Measurements from ENCODE around the gene SASH1. TPM values are rescaled to one million over a fixed set of nuclear protein-coding genes. Genes with fewer than 3 reads are reported as not detected.

SASH1 gene
- total RNA-seq, 1 experiment from 2014 or later: 33.2 TPM

DNA sequence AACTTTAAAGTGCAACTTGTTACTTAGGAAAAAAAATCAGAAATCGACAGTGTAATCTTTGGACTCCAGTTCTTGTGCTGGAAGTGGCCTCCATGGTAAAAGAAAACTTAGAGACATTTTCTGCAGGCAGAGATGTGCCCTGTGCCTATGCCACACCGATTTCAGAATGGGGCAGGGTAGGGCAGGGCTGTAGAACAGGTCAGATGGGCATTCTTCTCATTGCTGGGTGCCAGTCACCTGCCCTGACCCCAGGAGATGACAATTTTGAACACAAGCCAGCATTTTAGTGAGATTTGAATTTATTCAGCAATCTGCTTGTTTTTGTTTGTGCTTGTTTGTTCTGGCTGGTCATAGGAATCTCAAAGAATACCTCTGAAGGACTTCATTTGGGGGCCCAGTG lies 63.3 kb downstream of the SASH1 start:
- no peaks in the 10 kb centered on the region for H3K79me1 ChIP-seq (ENCODE audit: insufficient read depth, low read depth, low read length, poor library complexity, severe bottlenecking)
- H3K79me2 ChIP-seq (ENCODE audit: insufficient read depth, low read length): no peaks in the 10 kb centered on the region
- no CpG with 5 or more reads among the region's 2 CpGs for WGBS (ENCODE audit: extremely low coverage, insufficient read length, low lambda C conversion rate)
- H3K27me3 Mint-ChIP-seq (ENCODE audit: low read depth): no peaks in the 10 kb centered on the region
- no peak overlapping the region for H3K56ac ChIP-seq (ENCODE audit: insufficient read length, low read depth, low read length)
- no peak for DNase-seq
- H3K27ac ChIP-seq (ENCODE audit: insufficient read length, low read depth, low read length): no peak overlapping the region
- no peak overlapping the region for H2BK20ac ChIP-seq (ENCODE audit: low read depth, low read length, poor library complexity, severe bottlenecking)
- H3K9me3 Mint-ChIP-seq: peaks cover 0 to 3% of the 10 kb centered on the region in 2 experiments; a peak in 1 of 5 replicates
- TF ChIP-seq, protein P1, sequence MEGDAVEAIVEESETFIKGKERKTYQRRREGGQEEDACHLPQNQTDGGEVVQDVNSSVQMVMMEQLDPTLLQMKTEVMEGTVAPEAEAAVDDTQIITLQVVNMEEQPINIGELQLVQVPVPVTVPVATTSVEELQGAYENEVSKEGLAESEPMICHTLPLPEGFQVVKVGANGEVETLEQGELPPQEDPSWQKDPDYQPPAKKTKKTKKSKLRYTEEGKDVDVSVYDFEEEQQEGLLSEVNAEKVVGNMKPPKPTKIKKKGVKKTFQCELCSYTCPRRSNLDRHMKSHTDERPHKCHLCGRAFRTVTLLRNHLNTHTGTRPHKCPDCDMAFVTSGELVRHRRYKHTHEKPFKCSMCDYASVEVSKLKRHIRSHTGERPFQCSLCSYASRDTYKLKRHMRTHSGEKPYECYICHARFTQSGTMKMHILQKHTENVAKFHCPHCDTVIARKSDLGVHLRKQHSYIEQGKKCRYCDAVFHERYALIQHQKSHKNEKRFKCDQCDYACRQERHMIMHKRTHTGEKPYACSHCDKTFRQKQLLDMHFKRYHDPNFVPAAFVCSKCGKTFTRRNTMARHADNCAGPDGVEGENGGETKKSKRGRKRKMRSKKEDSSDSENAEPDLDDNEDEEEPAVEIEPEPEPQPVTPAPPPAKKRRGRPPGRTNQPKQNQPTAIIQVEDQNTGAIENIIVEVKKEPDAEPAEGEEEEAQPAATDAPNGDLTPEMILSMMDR (conservative IDR thresholded peaks at IDR 0.05): no peak
- H2AFZ ChIP-seq (ENCODE audit: low read length): no peak overlapping the region
- H3K9me3 ChIP-seq (ENCODE audit: control insufficient read depth, low read depth, low read length): no peaks in the 10 kb centered on the region
- no peak overlapping the region for H2AK5ac ChIP-seq (ENCODE audit: insufficient read length, low read length)
- no peak overlapping the region for H3K4me2 ChIP-seq (ENCODE audit: insufficient read depth, insufficient read length, low read length)
- no peak overlapping the region for H3K27ac Mint-ChIP-seq
- peaks cover 15 to 17% of the 10 kb centered on the region in 2 experiments for H3K4me1 Mint-ChIP-seq
- H3K4me3 Mint-ChIP-seq: no peak overlapping the region
- no peak overlapping the region for H2BK5ac ChIP-seq (ENCODE audit: insufficient read length, low read length)
- no peak overlapping the region for H3K18ac ChIP-seq (ENCODE audit: insufficient read length, low read depth, low read length)
- peaks cover 4 to 8% (median 7%) of the 10 kb centered on the region in 3 experiments; a peak in 5 of 7 replicates for H3K36me3 Mint-ChIP-seq (ENCODE audit: insufficient read depth in 1 of 3, low read depth in 3 of 3)
- H3K4ac ChIP-seq (ENCODE audit: low read depth, low read length): no peak overlapping the region
- H3T11ph ChIP-seq (ENCODE audit: low read length): no peak overlapping the region
- no peak overlapping the region for H4K8ac ChIP-seq (replicated peaks; ENCODE audit: insufficient read length, low read depth, low read length)
- no peak overlapping the region for H4K91ac ChIP-seq (ENCODE audit: insufficient read length, low read depth, low read length)
- H2BK15ac ChIP-seq (ENCODE audit: low read depth, low read length): no peak overlapping the region
- no peak overlapping the region for H2BK12ac ChIP-seq (ENCODE audit: insufficient read length, low read depth, low read length)
- no peaks in the 10 kb centered on the region for H4K20me1 ChIP-seq (ENCODE audit: control insufficient read depth, insufficient read depth, insufficient read length)
- H4K5ac ChIP-seq (ENCODE audit: insufficient read length, low read depth, low read length): no peak overlapping the region
- H3K4me1 ChIP-seq (ENCODE audit: insufficient read depth, low read length): peaks cover 5% of the 10 kb centered on the region; the same call in 1 of the 2 replicates
- H3K27me3 ChIP-seq (ENCODE audit: insufficient read depth, low read length): no peaks in the 10 kb centered on the region
- H3K9ac ChIP-seq (ENCODE audit: extremely low read depth, insufficient read length, low read length): no peak overlapping the region
- H3K23me2 ChIP-seq (ENCODE audit: insufficient read length, low read depth, low read length, poor library complexity, severe bottlenecking): no peaks in the 10 kb centered on the region
- no peak overlapping the region for H3K23ac ChIP-seq (ENCODE audit: insufficient read length, low read depth, low read length)
- no peak overlapping the region for H2BK120ac ChIP-seq (ENCODE audit: low read depth, low read length, poor library complexity, severe bottlenecking)
- no peak overlapping the region for H3K14ac ChIP-seq (ENCODE audit: insufficient read depth, low read length)
